Fibroblast of peridontal ligament (primary cell): ENCODE data around the gene GJC1.

Source experiments
- DNase-seq: peaks from one replicate; pipeline ENCODE4 v3.0.0-alpha.2; 2010; ENCODE audit errors: extremely low read depth

The GJC1 gene

GRCh38 chr17:44777394-44778348 is 52.4 kb downstream of the GJC1 start:
- no peak for DNase-seq

DNA sequence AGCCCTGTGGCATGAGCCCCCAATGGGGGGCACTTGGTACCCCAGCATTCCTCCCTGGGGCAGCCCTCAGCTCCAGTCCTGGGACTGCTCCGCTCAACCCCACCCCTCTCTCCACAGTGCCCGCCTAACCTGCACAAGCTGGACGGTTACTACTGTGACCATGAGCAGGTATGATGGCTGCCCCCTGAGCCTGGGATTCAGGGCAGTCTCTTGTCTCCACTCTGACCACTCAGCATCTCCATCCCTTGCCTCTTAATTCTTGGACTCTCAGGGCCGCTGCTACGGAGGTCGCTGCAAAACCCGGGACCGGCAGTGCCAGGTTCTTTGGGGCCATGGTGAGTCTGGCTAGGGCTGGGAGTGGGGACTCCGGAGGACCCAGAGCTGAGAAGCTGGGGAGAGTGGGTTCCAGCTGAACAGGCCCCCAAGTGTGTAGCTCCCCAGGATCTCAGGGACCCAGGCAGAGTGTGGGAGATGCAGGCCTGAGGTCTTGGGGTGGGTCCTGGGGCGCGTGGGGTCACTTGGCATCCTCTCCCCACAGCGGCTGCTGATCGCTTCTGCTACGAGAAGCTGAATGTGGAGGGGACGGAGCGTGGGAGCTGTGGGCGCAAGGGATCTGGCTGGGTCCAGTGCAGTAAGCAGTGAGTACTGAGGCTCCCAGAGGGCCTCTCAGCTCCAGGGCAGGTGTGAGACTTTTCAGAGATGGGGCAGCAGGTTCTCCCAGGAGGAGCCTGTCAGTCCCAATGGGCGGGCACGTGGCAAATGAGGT is 53.3 kb downstream of the GJC1 start:
- no peak for DNase-seq

DNA sequence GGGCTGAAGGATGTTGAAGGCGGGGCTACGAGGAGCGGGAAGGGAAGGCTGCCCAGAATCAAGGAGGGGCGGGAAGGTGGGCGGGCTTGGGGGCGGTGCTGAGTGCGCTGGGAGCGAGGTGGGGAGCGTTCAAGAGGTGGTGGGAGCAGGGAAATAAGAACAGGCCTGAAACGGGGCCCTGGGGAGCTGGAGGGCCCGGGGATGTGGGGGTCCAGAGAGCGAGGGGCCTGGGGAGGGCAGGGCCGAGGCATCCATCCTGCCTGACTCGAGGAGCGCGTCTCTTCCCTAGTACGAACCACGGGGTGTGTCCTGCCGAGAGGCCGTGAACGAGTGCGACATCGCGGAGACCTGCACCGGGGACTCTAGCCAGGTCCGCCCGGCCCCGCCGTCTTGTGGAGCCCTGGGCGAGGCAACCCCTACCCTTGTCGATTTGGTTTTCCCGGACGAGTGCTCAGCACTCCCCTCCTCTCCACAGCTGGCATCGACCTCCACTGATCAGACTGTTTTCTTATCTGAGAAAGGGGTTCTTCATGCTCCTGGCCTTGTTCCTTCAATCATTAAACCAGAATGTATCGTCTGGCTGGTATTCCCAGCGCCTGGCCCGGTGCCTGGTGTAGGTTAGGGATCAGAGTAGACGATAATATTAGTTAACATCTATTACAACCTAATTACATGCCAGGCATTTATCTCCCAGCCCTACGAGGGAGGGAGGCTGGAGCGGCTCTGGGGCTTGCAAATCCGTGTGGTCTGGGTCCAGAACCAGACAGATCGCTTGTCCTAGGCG is 54.1 kb downstream of the GJC1 start:
- DNase-seq: no peak

GRCh38 chr17:44775136-44775837 is 54.8 kb downstream of the GJC1 start:
- DNase-seq: peak; percentile 95

DNA sequence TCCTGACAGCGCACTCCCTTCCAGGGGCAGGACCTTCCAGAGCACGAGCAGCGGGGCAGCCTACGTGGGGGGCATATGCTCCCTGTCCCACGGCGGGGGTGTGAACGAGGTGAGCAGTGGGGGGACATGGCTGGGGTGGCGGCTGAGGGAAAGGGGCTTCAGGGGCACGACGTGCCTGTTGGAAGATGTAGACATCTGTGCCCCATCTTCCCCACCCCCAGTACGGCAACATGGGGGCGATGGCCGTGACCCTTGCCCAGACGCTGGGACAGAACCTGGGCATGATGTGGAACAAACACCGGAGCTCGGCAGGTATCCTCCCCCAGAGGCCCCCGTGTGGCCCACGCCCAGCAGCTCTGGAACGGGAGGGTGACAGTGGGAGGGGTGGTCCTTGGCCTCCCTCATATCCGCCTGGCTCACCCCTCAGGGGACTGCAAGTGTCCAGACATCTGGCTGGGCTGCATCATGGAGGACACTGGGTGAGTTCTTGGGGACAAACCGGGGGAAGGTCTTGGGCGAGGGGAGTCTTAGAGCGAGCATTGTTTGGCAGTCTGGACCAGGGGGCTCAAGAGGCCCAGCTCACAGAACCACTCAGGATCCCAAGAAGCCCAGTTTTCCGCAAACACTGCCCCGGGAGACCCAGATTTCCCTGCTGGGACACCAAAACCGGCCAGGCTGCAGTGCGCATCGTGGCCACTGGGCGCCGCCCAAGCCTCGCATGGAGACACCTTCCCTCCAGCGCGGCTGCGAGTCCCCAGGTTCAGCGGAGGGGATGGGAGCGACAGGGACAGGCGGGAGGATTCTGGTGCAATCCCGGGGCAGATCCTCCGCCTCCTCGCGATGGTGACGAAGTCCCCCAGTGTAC is 55.6 kb downstream of the GJC1 start:
- peak; percentile 55 for DNase-seq

- DNase-seq: no peak
Observed at GRCh38 chr17:44773140-44773539, 56.9 kb downstream of the GJC1 start.

DNA sequence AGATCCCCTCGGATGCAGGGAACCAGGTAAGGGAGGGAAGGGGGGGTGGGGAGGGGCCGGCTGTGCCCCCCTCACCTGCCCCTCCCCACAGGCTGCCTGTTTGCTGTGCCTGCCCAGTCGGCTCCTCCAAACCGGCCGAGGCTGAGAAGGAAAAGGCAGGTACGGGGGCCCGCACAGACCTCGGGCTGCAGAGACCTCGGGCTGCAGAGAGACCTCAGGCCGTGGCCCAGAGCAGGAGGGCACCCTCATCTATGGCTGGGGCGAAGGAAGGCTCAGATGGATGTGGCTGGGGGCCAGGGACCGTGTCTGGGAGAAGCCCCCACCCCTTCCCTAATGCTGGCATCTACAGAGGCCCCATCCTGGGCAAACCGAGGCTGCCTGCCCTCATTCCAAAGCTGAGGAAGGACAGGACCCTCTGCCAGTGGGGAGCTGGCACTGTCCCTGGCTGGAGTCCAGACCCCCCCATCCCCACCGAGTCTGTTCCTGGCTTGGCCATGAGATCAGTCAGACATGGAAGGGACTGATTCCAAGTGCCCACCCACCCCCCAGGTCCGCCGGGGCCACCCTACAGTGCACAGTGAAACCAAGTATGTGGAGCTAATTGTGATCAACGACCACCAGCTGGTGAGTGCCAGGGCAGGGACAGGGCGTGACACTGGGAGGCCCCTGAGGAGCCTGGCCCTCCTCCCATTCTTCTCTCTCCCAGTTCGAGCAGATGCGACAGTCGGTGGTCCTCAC is 57.6 kb downstream of the GJC1 start:
- DNase-seq: no peak

- DNase-seq: no peak
Observed at GRCh38 chr17:44770166-44770925, 59.7 kb downstream of the GJC1 start.

- no peak for DNase-seq
Observed at GRCh38 chr17:44769647-44770084, 60.4 kb downstream of the GJC1 start.

- no peak for DNase-seq
Observed at GRCh38 chr17:44769230-44769629, 60.9 kb downstream of the GJC1 start.

DNA sequence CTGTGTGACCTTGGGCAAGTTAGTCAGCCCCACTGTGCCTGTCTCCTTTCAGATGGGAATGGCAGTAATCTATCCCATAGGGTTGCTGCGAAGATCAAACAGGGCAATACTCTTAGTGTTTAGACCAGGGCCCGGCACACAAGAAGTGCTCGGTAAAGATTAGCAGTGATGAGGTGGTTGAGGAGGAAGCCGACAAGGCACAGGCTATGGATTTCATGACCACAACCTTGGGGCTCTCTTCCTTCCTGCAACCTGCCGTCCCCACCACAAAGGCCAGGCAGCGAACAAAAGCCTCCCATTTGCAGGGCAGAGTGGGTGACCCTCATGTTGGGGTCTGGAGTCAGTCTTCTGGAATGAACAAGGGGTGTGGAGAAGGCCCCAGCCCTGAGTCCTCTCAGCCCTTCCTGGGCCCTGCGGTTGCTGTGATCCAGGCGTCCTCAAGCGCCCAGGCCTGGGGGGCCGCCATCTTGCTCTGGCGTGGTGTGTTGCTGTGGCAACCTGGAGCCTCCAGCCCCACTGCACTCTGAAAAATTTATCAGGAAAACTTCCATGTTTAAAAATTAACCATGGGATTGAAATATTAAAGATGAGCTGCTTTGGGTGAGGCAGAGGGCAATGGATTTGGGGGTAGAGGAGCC is 61.5 kb downstream of the GJC1 start:
- no peak for DNase-seq

DNA sequence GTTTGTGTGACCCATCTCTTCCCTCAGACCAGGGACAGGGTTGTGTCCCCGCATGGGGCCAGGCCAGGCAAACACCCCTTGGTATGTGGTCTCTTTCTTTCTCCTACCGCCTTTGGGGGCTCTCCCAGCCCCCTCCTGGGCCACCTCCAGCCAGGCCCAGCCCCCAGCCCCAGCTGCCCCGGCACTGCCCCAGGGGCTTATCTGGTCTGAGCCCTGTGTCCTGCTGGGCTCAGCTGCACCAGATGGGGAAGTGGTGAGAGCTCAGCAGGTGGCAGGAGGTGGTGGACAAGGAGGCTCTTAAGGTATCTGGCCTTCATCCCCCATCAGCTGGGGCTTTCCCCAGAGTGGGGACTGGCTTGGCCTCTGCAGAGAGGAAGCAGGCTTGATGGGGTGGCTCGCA is 62.6 kb downstream of the GJC1 start:
- no peak for DNase-seq

DNA sequence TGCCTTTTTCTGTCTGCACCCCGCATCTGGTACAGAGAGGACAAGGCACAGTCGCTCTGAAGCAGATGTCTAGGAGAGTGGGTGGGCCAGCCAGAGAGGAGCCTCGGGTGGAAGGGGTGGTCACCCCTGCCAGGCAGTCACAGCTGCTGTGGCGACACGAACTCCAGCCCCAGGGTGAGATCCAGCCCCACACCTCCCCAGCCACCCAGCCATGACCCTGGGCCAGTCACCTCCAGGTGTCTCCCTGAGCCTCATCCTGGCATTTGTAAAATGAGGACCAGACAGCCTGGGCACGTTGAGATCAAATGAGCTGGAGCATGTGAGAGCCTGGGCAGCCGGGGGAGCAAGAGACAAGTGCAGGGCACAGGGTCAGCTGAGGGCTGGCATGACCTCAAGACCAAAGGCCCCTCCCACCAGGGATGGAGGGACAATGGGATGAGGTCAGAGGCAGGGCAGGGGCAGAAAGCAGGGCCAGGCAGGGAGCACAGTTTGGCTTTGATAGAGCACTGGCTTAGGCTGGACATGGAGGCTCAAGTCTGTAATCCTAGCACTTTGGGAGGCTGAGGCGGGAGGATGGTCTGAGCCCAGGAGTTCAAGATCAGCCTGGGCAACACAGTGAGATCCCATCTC is 63.6 kb downstream of the GJC1 start:
- DNase-seq: no peak

DNA sequence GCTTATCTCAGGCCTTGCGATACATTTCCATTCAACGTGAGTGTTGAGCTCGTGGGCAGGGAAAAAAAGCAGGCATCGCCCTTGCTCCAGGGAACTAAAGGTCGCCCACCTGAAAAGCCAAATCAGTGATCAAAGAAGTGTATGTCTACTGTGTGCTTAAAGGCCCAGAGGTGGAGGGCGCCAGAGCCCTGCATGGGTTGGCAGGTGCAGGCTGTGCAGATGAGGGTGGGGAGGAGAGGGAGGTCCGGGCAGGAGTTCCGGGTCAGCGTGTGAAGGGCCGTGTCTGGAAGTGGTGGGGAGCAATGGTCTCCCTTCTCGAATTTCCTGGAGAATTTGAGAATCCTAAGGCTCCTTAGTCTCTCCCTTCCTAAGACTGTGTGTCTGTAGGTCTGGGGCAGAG is 64.1 kb downstream of the GJC1 start:
- no peak for DNase-seq

DNA sequence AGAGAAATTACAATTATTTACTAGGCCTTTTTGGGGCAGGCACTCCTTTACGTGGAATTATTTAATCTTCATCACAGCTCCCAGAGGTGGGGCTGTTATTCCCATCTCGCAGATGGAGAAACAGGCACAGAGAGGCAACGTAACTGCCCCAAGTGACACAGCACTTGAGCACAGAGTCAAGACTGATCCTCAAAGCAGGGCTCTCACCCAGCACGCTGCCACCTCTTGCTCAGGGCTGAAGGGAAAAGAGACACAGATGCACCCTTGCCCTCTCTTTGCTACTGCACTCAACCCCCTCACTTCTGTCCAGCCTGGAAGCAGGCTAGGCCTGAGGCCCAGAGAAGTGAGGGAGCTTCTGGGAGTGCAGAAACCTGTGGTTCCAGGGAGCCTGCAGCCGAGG is 66.9 kb downstream of the GJC1 start:
- DNase-seq: no peak

- no peak for DNase-seq
Observed at GRCh38 chr17:44761932-44762810, 67.9 kb downstream of the GJC1 start.
